Measurements from ENCODE around the gene ARID3A. TPM values are rescaled to one million over a fixed set of nuclear protein-coding genes. Genes with fewer than 3 reads are reported as not detected.

ARID3A gene
- total and polyA plus RNA-seq, 2 of the 13 experiments (the other 11 are each of a cell fraction or from before 2014, with no cell fraction given): 71.3 to 77.9 TPM

DNA sequence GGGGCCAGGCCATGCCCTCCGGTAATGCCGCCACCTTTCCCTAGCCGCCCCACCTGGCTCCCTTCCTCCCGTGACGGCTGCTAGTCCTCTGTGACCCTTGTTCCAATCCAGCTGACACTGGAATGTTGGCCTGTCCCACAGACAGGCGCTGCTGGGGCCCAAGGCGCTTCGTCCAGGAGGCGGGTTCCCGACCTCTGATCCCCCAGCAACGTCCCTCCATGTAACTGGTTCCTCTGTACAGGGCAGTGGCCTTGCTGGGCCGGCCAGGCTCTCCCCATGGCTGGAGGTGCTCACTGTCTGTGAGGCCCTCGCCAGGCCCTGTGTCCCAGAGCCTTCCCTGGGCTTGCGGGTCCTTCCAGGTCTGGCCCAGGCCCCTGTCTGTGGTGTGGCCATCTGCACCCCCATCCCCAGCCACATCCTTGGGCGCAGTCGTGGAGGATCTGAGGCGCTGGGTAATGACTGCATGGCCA is 67.6 kb downstream of the ARID3A start (continued):
- TF ChIP-seq, protein P1, sequence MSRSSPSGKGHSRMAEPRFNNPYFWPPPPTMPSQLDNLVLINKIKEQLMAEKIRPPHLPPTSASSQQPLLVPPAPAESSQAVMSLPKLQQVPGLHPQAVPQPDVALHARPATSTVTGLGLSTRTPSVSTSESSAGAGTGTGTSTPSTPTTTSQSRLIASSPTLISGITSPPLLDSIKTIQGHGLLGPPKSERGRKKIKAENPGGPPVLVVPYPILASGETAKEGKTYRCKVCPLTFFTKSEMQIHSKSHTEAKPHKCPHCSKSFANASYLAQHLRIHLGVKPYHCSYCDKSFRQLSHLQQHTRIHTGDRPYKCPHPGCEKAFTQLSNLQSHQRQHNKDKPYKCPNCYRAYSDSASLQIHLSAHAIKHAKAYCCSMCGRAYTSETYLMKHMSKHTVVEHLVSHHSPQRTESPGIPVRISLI (CRISPR knock-in tag; IDR thresholded peaks at IDR 0.05; ENCODE audit: borderline replicate concordance): peak; percentile 27; the same call in 1 of the 2 replicates
- TF ChIP-seq FIP1L1 (IDR thresholded peaks at IDR 0.05; ENCODE audit: borderline replicate concordance, insufficient read depth, low read depth, low read length) (no peak), ZFY (CRISPR knock-in tag; IDR thresholded peaks at IDR 0.05) (peak; percentile 84), PHF21A (CRISPR knock-in tag; IDR thresholded peaks at IDR 0.05) (peak; percentile 99), ATAD3A (CRISPR knock-in tag; IDR thresholded peaks at IDR 0.05) (no peak), RXRA (CRISPR knock-in tag; IDR thresholded peaks at IDR 0.05) (peak; percentile 95), ZNF547 (CRISPR knock-in tag; IDR thresholded peaks at IDR 0.05) (peak; percentile 36; the same call in 1 of the 2 replicates), NFYB (CRISPR knock-in tag; IDR thresholded peaks at IDR 0.05) (0 out of 2 replicates have a peak, but pooled peaks have one; percentile 11), SOX13 (IDR thresholded peaks at IDR 0.05) (no peak), SOX13 (CRISPR knock-in tag; conservative IDR thresholded peaks at IDR 0.05 in 1 of 2, IDR thresholded peaks at IDR 0.05 in 1 of 2) (peak in 1 of 2 experiments; percentile 42; a peak in 1 of 4 replicates), ZNF263 (CRISPR knock-in tag; IDR thresholded peaks at IDR 0.05) (peak; percentile 98), HMG20B (CRISPR knock-in tag; conservative IDR thresholded peaks at IDR 0.05) (0 out of 2 replicates have a peak, but pooled peaks have one; percentile 7), SOX5 (CRISPR knock-in tag; IDR thresholded peaks at IDR 0.05; ENCODE audit: borderline replicate concordance) (peak; percentile 45), SP4 (CRISPR knock-in tag; IDR thresholded peaks at IDR 0.05) (0 out of 2 replicates have a peak, but pooled peaks have one; percentile 21), CBFB (CRISPR knock-in tag; IDR thresholded peaks at IDR 0.05) (peak; percentile 42; the same call in 1 of the 2 replicates), ZBTB38 (CRISPR knock-in tag; IDR thresholded peaks at IDR 0.05) (peak; percentile 31; the same call in 1 of the 2 replicates), RARA (CRISPR knock-in tag; IDR thresholded peaks at IDR 0.05) (peak; percentile 45; the same call in 1 of the 2 replicates), ZNF138 (CRISPR knock-in tag; IDR thresholded peaks at IDR 0.05; ENCODE audit: low read depth) (no peak), ZNF33B (CRISPR knock-in tag; IDR thresholded peaks at IDR 0.05) (0 out of 2 replicates have a peak, but pooled peaks have one; percentile 76), SMAD3 (CRISPR knock-in tag; IDR thresholded peaks at IDR 0.05) (0 out of 2 replicates have a peak, but pooled peaks have one; percentile 39), TAF1 (CRISPR knock-in tag; IDR thresholded peaks at IDR 0.05) (0 out of 2 replicates have a peak, but pooled peaks have one; percentile 39), CHD4 (IDR thresholded peaks at IDR 0.05; ENCODE audit: borderline replicate concordance, low read length) (no peak), ARID5B (CRISPR knock-in tag; IDR thresholded peaks at IDR 0.05) (peak; percentile 56), MXD4 (CRISPR knock-in tag; IDR thresholded peaks at IDR 0.05) (peak; percentile 34; the same call in 1 of the 2 replicates)
- TF ChIP-seq, protein P2, sequence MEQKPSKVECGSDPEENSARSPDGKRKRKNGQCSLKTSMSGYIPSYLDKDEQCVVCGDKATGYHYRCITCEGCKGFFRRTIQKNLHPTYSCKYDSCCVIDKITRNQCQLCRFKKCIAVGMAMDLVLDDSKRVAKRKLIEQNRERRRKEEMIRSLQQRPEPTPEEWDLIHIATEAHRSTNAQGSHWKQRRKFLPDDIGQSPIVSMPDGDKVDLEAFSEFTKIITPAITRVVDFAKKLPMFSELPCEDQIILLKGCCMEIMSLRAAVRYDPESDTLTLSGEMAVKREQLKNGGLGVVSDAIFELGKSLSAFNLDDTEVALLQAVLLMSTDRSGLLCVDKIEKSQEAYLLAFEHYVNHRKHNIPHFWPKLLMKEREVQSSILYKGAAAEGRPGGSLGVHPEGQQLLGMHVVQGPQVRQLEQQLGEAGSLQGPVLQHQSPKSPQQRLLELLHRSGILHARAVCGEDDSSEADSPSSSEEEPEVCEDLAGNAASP (CRISPR knock-in tag; IDR thresholded peaks at IDR 0.05; ENCODE audit: borderline replicate concordance): peak; percentile 61; the same call in 1 of the 2 replicates
- TF ChIP-seq, protein P3, sequence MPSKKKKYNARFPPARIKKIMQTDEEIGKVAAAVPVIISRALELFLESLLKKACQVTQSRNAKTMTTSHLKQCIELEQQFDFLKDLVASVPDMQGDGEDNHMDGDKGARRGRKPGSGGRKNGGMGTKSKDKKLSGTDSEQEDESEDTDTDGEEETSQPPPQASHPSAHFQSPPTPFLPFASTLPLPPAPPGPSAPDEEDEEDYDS (CRISPR knock-in tag; IDR thresholded peaks at IDR 0.05): peak; percentile 48; the same call in 1 of the 2 replicates

Data from HepG2 (cell line).